Hepatic stellate cell (primary cell): ENCODE measurements around the gene ERGIC3.

ENCODE experiments used
- DNase-seq: peaks from one replicate; pipeline ENCODE4 v3.0.0; 2011; ENCODE audit warnings: low spot score

ERGIC3 gene

GRCh38 chr20:35561671-35562070 is 19.8 kb downstream of the ERGIC3 start:
- no peak for DNase-seq

- no peak for DNase-seq
These were observed 20.7 kb downstream of the ERGIC3 start for GRCh38 chr20:35562541-35563110.

DNA sequence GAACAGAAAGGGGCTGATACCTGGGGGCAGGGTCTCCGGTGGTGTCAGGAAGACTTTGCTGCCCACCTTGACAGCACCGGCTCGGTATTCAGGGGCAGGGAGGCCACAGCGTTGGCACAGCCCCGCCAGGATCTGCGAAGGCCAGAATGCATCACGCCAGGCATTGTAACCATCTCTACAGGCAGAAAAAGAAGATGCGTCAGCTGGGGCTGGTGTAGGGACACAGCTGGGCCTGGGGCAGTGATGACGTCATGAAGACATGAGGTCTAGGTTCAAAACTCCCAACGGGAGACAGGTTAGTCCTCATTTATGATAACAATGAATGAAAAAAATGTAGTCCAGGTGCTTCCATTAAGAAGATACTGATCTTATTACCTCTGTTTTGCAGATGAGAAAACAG is 22.0 kb downstream of the ERGIC3 start:
- no peak for DNase-seq

DNA sequence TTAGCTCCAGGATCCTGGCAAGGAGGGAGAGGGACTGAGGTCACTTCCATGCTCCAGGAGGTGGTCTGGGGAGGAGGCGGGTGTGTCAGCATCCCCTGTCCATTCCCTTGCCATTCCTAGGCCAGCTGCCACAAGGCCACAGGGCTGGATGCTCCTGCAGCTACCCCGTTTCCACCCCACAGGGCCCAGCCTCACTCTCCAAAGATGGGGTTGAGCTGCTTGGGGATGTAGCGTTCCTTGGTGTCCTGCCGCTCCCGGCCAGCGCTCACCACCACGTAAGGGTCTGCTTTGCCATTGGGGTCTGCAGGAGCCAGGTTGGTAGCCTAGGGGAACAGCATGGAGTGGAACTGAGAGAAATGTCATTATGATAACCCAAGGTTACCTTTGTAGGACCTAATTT is 23.0 kb downstream of the ERGIC3 start:
- DNase-seq = no peak

- DNase-seq = no peak
These were observed 26.8 kb downstream of the ERGIC3 start for GRCh38 chr20:35568645-35569044.

- DNase-seq = no peak
These were observed 29.7 kb downstream of the ERGIC3 start for GRCh38 chr20:35571555-35571954.

- DNase-seq = no peak
These were observed 31.0 kb downstream of the ERGIC3 start for GRCh38 chr20:35572838-35573237.

DNA sequence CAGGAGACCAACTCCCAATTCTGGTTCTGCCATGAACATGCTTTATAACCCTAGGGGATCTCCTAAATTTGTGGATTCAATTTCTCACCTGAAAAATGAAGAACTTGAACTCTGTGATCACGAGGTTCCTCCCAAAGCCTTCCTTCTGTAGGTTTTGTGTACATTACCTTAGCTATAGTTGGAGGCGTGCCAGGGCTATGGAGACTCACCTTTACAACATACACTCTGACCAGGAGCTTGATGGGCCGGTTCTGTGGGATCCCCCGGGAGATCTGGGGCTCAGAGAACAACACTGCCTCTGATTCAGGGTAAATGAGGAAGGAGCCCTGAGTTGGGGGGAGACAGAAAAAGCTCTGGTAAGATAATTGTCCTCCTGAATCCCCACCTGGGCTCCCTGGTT is 34.1 kb downstream of the ERGIC3 start:
- no peak for DNase-seq

DNA sequence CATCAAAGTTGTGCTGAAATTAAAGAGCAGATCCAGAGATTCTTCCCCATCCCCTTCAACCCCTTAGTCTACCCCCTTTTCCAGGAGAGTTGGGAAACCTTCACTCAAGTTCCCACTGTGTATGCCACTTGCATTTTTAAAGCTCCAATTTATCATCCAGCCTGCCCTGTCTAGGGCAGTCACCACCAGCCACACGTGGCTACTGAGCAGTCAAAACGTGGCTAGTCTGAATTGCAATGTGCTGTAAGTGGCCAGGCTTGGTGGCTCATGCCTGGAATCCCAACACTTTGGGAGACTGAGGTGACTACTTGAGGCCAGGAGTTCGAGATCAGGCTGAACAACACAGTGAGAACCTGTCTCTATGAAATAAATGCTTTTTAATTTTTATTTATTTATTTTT is 34.9 kb downstream of the ERGIC3 start:
- DNase-seq = no peak

DNA sequence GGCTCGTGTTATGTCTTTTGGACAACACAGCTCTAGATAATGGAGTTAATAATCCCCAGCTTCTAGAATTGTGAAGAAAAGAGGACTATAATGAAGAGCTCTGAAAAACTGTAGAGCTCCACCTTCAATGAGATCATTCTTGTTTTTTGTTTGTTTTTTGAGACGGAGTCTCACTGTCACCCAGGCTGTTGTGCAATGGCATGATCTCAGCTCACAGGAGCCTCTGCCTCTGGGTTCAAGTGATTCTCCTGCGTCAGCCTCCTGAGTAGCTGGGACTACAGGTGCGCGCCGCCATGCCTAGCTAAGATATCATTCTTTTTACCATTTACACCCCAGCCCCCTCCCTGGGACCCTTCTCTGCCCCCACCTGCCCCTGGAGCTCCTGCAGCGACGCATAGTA is 36.6 kb downstream of the ERGIC3 start:
- DNase-seq = no peak

- no peak for DNase-seq
These were observed 37.3 kb downstream of the ERGIC3 start for GRCh38 chr20:35579196-35579595.

- DNase-seq = no peak
These were observed 40.3 kb downstream of the ERGIC3 start for GRCh38 chr20:35582131-35582530.

DNA sequence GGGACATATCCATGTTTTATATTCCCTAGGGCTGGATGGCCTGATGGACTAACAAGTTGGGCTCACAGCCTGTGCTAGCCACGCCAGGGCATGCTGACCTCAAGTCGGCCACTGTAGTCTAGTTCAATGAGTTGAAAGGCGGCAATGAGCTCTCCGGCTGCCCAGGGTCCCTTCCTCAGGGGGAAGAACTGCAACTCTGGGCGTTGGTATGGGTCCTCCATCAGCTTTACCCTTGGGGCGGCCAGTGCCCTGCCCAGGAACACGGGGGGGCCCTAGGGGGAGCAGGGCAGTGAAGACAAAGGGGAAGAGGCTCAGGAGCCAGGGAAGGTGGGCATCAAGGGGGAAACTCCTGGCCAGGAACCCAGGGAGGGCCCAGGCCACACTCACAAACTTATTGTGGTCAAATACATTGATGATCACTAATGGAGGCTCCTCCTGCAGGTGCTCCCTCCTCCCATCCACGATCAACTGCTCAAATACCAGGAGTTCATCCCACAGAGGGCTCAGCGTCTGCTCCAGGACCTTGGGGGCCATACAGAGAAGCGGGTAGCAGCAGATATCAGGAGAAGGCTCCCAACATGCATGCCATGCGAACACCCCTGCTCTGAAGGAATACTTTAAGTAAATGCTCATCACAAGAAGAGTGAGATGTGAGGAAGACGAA is 41.0 kb downstream of the ERGIC3 start:
- DNase-seq = no peak

GRCh38 chr20:35583636-35584560 is 42.0 kb downstream of the ERGIC3 start:
- no peak for DNase-seq

DNA sequence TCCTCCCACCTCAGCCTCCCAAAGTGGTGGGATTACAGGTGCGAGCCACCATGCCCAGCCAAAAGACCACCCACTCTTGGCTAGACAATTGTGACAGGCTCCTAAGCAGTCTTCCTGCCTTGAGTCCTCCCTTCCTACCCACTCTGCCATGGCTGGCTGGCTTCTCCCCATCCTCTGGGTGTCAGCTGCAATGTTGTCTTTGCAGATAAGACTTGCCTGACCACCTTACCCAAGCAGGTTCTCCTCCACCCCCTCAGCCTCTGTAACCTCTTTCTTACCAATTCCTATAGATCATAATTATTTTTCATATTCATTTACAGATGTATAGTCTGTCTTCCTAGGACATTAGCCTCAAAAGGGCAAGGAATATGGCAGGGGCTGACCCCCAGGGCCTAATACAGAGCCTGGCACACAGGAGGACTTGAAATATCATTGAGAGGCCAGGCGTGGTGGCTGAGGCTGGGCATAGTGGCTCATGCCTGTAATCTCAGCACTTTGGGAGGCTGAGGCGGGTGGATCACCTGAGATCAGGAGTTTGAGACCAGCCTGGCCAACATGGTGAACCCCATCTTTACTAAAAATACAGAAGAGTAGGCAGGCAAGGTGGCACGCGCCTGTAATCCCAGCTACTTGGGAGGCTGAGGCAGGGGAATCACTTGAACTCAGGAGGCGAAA is 45.0 kb downstream of the ERGIC3 start:
- no peak for DNase-seq

GRCh38 chr20:35587436-35587835 is 45.6 kb downstream of the ERGIC3 start:
- DNase-seq = no peak

DNA sequence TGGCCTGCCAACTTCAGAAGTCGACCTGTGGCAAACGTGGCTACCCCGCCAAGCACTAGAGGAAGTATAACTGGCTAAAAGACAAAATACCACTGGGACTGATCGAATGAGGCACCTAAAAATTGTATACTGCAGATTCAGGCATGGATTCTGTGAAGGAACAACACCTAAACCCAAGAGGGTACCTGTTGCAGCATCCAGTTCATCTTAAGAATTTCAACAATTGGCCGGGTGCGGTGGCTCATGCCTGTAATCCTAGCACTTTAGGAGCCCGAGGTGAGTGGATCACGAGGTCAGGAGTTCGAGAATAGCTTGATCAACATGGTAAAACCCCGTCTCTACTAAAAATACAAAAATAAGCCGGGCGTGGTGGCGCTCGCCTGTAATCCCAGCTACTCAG is 46.5 kb downstream of the ERGIC3 start:
- DNase-seq = no peak

- no peak for DNase-seq
These were observed 50.6 kb downstream of the ERGIC3 start for GRCh38 chr20:35592339-35592974.

DNA sequence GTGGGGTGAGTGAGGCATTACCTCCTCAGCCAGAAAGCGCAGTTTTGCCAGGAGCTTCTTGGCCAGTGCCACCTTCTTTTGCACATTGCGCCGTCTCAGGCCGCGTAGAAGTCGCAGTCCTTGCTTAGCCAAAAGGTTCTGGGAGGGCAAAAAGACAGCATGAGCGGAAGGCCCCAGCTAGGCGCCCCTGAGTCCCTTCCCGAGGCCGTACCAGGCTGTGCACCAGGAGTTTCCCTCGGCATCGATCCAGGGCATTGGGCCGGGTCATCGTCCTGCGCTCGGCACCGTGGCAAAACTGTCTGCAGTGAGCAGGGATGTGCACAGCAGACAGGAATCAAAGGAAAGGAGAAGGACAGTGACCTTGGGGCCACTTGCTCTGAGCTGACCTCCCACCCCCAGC is 53.6 kb downstream of the ERGIC3 start:
- DNase-seq = no peak

- no peak for DNase-seq
These were observed 54.0 kb downstream of the ERGIC3 start for GRCh38 chr20:35595901-35596300.

DNA sequence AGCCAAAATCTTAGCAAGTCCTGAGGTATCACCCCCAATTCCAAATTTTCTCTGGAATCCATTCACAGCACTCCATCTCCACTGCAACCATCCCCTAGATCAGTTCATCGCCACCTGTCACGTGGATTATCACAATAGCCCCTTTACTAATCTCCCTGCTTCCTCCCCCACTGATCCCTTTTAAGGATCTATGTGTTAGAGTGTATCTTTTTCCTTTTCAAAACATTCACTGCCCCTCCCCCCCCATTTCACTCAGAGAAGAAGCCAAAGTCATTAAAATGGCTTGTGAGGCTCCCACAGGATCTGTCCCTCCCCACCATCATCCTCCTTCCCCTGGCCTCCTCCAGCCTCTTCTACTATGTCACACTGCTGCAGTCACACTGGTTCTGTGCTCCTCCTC is 55.3 kb downstream of the ERGIC3 start:
- no peak for DNase-seq

DNA sequence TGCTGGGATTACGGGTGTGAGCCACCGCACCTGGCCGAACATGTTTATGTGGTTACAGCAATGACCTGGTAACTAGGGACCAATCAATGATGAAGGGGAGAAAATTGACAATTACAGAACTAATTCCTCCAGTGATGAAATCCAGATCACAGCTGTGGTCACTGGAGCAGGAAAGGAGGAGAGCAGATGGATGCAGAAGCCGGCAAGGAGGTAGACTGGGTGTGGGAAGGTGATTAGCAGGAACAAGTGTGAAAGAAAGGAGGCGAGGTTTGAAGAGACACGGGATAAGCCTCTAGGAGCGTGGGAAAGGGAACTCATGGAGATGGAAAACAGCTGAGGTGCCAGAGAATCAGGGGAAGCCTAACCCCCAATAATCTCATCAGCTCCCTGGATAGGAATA is 56.6 kb downstream of the ERGIC3 start:
- DNase-seq = no peak
